Kidney tubule cell (primary cell): ENCODE results near the gene CLN6.
"Not testable (repeated sequence)": the region's sequence is repeated elsewhere in the genome, so short reads cannot be mapped to it uniquely, and the experiment has no call there.

Experiments used
- DNase-seq: peaks from one replicate; pipeline ENCODE4 v3.0.0-alpha.2; 2018; ENCODE audit warnings: low spot score

Gene CLN6

DNA sequence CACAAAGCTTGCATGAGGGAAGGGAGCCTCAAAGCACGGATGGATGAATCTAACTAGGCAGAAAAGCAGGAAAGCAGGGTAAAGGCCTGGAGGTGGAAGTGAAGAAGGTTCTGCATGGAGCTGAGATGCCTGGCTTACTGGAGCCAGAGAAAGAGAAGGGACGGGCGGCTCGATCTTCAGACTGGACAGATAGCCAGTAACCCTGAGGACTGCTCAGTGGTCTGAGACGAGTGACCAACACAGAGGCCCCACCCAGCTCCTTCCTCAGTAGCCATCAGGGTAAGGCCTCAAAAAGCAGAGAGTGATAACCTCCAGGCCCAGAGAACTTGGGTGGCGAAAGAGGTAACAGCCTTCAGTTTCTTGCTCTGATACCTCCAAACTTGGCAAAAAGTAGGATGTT is 6.4 kb downstream of the CLN6 start:
- no peak for DNase-seq

- not testable (repeated sequence) for DNase-seq
These were observed 7.1 kb downstream of the CLN6 start for GRCh38 chr15:68222432-68222743.

DNA sequence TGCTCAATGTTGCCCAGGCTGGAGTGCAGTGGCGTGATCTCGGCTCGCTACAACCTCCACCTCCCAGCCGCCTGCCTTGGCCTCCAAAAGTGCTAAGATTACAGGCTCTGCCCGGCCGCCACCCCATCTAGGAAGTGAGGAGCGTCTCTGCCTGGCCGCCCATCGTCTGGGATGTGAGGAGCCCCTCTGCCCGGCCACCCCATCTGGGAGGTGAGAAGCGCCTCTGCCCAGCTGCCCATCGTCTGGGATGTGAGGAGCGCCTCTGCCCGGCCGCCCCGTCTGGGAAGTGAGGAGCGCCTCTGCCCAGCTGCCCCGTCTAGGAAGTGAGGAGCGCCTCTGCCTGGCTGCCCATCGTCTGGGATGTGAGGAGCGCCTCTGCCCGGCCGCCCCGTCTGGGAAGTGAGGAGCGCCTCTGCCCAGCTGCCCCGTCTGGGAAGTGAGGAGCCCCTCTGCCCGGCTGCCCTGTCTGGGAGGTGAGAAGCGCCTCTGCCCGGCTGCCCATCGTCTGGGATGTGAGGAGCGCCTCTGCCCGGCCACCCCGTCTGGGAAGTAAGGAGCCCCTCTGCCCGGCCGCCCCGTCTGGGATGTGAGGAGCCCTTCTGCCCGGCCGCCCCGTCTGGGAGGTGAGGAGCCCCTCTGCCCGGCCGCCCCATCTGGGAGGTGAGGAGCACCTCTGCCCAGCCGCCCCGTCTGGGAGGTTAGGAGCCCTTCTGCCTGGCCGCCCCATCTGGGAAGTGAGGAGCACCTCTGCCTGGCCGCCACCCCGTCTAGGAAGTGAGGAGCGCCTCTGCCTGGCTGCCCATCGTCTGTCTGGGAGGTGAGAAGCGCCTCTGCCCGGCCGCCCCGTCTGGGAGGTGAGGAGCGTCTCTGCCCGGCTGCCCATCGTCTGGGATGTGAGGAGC is 7.7 kb downstream of the CLN6 start:
- not testable (repeated sequence) for DNase-seq

DNA sequence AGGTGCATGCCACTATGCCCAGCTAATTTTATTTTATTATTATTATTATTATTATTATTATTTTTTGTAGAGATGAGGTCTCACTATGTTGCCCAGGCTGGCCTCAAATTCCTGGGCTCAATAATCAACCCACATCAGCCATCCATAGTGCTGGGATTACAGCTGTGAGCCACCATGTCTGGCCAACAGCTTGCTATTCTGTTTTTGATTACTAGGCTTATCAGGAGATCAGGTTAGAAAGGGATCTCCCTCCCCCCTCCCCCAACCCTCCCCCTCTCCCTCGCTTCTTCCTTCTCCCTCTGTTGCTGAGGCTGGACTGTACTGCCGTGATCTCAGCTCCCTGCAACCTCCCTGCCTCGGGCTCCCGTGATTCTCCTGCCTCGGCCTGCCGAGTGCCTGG is 8.6 kb downstream of the CLN6 start:
- no peak for DNase-seq

DNA sequence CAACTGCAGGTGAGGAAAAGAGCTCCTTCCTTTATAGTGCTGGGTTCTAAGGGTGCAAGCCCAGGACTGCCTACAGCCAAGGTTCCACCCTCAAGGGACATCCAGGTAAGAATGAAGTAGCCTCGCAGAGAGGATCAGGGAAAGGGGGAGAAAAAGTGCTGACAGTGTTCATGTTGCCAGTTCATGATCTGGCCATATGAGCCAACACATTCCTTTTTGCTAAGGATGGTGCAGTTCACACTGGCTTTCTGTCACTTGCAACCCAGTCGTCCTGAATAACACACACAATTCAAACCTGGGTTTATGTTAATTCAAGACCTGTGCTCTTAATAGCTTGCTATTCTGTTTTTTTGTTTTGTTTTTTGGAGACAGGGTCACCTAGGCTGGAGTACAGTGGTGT is 9.0 kb downstream of the CLN6 start:
- DNase-seq = no peak

DNA sequence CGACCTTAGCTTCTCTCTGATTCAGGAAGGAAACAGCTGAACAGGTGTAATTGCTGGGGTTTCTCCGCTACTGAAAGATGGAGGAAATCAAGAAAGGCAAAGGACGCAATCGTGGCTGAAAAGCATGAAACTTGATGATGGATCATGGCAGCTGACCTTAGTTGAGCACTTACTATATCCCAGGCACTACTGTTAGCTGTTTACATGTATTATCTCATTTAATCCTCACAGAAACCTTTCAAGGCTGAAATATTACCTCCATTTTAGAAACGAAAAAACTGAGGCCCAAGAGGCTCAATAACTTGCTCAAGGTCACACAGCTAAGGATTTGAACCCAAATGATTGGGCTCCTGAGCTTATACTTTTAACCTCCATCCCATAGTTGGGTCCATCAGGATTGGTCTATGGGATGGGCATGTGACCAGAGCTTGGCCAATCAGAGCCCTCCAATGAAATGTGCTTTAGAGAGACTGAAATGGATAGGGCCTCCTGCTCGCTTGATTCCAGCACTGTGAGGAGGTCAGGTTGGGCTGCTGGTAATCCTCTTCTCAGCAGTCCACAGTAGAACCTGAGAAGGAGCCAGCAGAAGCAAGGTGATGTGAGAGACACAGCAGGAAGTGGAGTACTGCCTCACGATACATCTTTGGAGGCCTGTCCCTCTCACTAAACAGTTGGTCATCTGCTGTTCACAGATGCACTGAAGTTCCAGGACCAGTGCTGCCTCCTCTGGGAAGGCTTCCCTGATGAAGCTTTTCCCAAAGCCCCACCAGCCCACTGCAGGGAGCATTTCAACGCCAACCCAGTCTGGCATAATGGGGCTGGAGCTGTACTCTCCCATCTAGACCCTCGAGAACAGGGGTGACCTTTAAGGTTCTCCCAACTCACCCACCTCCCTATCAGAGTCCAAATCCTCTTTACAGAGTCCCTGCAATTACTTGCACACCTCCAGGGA is 10.4 kb downstream of the CLN6 start:
- no peak for DNase-seq

DNA sequence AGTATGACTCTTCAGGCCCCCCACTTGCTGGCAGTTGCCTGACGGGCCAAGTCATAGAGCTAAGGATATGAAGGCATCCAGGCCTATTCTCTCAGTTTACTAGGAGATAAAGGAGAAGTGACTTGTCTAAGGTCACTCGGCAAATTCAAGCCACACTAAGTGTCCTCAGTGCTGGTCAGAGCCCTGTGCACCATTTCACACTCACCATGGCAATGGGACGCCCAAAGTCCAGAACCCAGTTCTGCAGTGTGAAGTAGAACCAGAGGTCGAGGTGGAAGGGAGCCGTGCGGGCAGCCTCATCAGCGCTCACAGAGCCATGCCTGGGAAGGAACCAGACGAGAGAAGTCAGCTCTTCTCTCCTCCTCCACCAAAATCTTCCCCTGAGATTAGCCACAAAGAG is 11.2 kb downstream of the CLN6 start:
- no peak for DNase-seq

DNA sequence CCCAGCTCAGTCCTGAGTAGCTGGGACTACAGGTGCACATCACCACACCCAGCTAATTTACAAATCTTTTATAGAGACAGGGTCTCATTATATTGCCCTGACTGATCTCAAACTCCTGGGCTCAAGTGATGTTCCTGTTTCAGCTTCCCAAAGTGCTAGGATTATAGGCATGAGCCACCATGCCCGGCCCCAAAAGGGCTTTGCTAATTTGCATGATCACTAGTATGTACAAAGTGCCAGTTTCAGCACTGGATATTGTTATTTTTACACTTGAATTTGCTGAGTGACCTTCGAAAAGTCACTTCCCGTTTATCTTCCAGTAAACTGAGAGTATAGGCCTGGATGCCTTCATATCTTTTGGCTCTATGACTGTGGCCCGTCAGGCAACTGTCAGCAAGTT is 12.2 kb downstream of the CLN6 start:
- DNase-seq = no peak

DNA sequence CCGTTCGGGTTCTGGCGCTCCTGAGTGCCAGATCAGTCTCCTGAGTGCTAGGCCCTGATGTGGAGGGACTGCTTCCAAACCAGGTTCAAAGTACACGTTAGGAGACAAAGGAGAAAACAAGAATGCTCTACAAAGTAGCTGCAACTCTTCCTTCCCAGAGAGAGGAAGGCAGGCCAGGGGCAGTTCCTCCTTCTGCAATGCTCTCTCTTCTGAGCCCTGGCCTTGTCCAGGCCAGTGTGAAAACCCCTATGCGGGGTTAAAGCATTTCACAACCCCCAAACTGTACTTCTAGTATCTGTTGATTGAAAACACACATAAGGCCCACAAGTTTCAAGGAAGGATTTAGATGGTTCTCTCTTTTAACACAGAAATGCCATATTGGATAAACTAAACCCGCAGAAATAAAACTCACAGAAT is 14.7 kb downstream of the CLN6 start:
- DNase-seq = no peak

GRCh38 chr15:68213991-68214837 is 15.3 kb downstream of the CLN6 start:
- no peak for DNase-seq

DNA sequence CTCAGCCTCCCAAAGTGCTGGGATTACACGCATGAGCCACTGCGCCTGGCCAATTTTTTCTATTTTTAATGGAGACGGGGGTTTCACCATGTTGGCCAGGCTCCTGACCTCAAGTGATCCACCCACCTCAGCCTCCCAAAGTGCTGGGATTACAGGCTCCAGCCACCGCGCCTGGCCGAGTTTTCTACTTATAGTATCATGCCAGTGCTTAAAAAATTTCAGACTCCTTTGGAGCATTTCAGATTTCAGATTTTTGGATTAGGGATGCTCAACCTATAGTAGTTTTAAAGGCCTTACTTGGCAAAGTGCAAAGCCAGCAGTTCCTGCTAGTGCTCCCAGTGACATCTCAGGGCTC is 16.1 kb downstream of the CLN6 start:
- DNase-seq = not testable (repeated sequence)

DNA sequence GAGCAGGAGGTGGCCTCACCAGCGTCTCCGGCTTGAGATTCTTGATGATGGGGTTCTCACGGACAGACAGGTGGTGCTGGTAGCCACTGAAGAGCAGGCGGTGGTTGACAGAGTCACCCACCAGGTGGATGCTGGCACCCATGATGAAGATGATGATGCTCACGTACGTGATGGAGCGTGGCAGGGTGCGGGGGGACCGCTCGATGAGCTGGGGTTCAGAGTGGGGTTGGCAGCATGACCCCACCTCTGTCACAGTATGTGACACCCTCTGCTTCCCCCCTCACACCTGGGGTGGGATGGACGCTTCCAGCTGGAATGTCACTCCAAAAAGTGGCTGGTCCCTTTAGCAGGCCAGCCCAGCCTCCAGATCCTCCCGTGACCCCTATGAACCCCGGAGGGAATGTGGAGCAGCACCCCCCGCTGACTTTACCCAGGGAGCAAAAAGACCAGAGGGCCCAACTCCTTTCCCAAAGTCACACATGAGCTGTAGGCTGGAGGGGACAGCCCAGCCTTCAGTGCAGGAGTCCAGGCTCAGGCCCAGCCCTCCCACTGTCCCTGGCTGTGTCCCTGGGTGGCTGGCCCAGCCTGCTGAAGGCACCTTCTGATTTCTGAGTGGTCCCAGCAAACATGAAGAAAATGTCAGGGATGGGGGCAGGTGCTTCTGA is 17.7 kb downstream of the CLN6 start:
- no peak for DNase-seq

DNA sequence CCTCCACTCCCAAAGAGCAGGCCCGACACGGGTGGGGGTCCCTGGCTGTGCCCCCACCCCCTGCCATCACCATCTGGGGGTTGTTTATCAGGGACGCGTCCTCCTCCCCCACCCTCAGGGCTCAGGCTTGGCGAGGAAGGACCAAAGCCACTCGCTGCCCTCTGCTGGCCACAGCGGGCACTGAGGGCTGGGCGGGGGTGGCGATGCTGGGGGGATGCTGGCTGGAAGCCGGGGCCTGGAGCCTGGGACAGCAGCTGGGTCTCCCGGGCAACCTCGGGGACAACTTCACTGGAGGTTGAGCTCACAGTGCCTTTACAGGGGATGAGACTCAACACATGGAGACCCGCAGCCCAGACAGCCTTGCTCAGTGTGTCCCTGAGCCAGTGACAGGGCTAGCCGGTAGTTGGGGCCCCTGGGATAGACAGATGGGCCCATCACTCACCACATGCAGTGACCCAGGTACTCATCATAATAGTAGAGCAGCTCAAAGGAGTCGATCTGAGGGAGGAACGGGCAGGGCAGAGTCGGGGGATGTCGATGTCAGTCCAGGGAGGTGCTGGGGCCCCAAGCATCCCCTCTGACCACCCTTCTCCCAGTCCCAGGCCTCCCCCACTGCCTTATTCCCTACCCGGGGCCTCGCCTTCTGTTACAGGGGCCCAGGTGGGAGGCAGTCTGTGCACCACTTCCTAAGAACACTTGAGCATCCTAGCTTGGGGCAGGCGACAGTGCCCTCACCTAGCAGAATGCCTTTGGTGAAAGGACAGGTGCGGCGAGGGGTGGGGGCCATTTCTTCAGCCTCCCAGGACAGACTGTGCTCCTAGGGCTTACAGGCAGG is 18.5 kb downstream of the CLN6 start:
- peak; percentile 26 for DNase-seq

- DNase-seq = no peak
These were observed 19.1 kb downstream of the CLN6 start for GRCh38 chr15:68210409-68210756.

GRCh38 chr15:68209735-68210408 is 19.7 kb downstream of the CLN6 start:
- DNase-seq = no peak

GRCh38 chr15:68209272-68209671 is 20.3 kb downstream of the CLN6 start:
- DNase-seq = no peak

DNA sequence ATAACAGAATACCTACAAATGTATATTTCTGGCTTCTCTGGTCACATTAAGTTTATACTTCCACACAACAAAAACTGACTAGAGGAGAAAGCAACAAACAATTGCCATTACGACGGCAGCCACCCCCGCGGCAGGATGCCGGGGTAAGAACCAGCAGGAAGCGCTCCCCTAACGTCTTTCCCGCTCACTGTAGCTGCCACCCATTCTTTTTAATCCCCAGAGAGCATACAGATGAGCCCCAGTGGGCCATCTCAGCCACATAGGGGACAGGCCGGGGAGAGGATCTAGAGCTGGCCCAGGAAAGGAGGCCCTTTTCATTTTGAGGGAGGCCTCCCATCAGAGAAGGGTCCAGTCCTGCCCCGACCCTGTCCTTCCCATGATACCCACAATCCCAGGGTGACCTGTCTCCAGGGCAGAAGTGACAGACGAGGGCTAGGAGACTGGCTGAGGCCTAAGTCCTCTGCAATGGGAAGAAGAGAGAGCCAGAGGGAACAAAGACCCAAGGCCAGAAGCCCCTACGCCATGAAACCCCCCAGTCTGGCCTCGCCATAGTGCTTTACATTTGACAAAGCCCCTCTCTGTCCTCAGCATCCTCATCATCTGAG is 20.8 kb downstream of the CLN6 start:
- DNase-seq = no peak

DNA sequence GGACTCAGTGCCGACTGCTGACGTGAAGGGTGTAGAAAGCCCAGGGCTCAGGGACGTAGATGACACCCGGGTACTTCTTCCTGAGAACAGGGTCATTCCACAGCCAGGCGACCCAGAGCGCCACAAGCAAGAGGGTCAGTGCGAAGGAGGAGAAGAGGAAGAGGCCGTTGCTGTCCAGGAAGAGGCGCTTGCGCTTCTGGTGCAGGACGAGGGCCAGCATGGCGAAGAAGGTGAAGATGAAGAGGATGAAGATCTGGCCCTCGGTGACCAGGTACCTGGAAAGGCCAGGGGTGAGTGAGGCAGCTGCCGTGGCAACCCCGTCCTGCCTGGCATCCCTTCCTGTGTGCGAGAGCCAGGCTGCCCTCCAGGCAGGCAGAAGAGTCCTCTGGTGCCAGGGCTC is 21.4 kb downstream of the CLN6 start:
- no peak for DNase-seq

- DNase-seq = no peak
These were observed 22.2 kb downstream of the CLN6 start for GRCh38 chr15:68207176-68207935.
